ENCODE data around the gene GLO1.

GLO1 gene

DNA sequence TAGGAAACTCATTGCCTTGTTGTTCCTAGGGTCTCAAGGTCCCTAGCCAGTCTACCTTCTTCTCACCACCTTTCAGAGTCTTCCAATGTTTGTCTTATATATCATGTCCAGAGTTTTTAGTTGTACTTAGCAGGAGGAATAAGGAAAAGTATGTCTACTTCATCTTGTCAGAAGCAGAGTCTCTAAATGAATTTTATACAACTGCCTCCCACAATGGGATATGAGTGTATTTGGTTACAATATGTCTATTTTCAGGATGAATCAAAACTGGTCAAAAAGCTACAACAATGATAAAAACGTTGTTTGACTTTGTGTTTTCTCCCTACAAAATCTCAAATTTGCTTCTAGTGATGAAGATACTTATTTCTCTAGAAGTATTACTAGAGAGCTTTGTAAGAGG is 7.0 kb downstream of the GLO1 start:
- TF ChIP-seq, protein P1, sequence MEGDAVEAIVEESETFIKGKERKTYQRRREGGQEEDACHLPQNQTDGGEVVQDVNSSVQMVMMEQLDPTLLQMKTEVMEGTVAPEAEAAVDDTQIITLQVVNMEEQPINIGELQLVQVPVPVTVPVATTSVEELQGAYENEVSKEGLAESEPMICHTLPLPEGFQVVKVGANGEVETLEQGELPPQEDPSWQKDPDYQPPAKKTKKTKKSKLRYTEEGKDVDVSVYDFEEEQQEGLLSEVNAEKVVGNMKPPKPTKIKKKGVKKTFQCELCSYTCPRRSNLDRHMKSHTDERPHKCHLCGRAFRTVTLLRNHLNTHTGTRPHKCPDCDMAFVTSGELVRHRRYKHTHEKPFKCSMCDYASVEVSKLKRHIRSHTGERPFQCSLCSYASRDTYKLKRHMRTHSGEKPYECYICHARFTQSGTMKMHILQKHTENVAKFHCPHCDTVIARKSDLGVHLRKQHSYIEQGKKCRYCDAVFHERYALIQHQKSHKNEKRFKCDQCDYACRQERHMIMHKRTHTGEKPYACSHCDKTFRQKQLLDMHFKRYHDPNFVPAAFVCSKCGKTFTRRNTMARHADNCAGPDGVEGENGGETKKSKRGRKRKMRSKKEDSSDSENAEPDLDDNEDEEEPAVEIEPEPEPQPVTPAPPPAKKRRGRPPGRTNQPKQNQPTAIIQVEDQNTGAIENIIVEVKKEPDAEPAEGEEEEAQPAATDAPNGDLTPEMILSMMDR (IDR thresholded peaks at IDR 0.05), result no peak
- Histone ChIP-seq H3K4me1 (ENCODE audit: control insufficient read depth in 1 of 2, insufficient read depth in 1 of 2, low read depth in 1 of 2, low read length in 1 of 2) (no peaks in the 10 kb centered on the region), H3K36me3 (no peaks in the 10 kb centered on the region), H3K4me3 (ENCODE audit: low read depth in 1 of 2, low read length in 1 of 2) (no peak overlapping the region), H3K27ac (no peak overlapping the region), H3K27me3 (no peaks in the 10 kb centered on the region), H3K9me3 (no peaks in the 10 kb centered on the region)

DNA sequence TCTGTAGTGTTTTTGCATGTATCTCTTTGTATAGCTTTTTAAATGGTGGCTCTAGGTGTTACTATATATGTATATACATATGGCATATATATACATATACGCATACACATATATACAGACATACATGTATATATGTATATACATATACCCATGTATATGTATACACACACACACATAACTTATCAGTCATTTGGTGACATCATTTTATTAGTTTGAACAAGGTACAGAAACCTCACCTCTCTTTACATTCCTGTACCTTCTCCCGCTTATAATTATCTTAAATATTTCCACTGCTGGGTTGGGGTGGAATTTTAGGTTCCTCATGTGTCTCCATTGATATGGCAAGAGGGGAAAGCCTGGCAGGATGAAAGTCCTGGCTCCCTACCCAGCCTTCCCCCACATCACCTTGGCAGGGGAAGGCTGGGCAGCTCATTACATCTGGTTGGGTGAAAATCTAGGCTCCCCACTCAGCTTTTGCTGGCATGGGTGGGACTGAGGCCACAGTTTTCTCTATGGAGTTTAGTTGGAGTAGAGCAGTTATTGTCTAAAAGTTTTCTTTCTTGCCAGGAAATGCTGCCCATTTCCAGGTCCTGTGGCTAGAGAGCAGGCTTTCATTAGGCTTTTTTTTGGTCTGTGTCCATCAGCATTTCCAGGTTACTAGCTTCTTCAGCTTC is 7.6 kb downstream of the GLO1 start:
- H3K27ac ChIP-seq, result no peak overlapping the region
- H3K27me3 ChIP-seq, result no peaks in the 10 kb centered on the region

DNA sequence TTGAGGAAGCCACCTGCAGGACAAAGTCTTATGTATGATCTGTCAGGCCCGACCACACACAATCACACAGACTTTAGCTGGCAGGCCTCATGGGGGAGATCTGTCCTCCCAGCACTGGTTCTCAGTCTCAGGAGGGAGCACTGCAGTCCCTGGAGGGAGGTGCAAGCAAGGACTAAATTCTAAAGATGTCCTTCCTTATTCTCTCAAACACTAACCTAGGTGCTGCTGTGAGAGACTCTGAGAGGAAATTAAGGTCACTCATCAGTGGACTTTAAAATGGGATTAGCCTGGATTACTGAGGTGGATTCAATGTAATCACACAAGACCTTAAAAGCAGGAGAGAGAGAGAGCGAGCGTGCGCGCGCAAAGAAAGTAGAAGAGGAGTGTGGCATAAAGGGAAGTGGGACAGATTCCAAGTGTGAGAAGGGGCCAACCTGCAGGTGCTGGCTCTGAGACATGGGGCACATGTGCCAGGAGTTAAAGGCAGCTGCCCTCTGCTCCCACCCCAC is 14.3 kb downstream of the GLO1 start:
- Histone ChIP-seq H3K27ac (no peak overlapping the region), H3K9me3 (no peaks in the 10 kb centered on the region), H3K4me3 (ENCODE audit: low read depth in 1 of 2, low read length in 1 of 2) (no peak overlapping the region), H3K4me1 (ENCODE audit: control insufficient read depth in 1 of 2, insufficient read depth in 1 of 2, low read depth in 1 of 2, low read length in 1 of 2) (no peaks in the 10 kb centered on the region), H3K36me3 (peaks cover under 1% of the 10 kb centered on the region), H3K27me3 (no peaks in the 10 kb centered on the region)
- TF ChIP-seq, protein P1 (IDR thresholded peaks at IDR 0.05), result no peak

More for the DNA sequence above, 7.6 kb downstream of the GLO1 start:
- Histone ChIP-seq H3K36me3 (no peaks in the 10 kb centered on the region), H3K9me3 (no peaks in the 10 kb centered on the region), H3K4me1 (ENCODE audit: control insufficient read depth in 1 of 2, insufficient read depth in 1 of 2, low read depth in 1 of 2, low read length in 1 of 2) (no peaks in the 10 kb centered on the region), H3K4me3 (ENCODE audit: low read depth in 1 of 2, low read length in 1 of 2) (no peak overlapping the region)
- TF ChIP-seq, protein P1 (IDR thresholded peaks at IDR 0.05), result no peak

DNA sequence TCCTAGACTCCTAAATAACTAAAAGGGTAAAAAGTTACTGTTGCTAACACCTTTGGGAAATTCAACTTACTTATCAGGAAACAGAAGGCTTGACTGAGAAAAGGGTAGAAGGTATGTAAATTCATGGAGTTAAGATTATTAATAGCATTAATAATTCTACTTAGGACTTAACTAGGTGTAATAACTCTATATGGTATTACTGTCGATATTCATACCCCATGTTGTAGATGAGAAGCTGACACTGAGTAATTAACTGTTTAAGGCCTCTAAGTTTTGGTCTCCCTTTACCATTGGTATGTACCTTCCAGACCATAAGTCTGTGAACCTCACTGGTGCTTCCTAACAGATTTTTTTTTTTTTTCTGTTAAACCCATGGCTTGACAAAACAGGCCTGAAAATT is 15.4 kb downstream of the GLO1 start:
- no peak overlapping the region for H3K27ac ChIP-seq
- no peaks in the 10 kb centered on the region for H3K4me1 ChIP-seq (ENCODE audit: control insufficient read depth in 1 of 2, insufficient read depth in 1 of 2, low read depth in 1 of 2, low read length in 1 of 2)
- H3K9me3 ChIP-seq, result no peaks in the 10 kb centered on the region
- no peaks in the 10 kb centered on the region for H3K27me3 ChIP-seq
- peaks cover 4% of the 10 kb centered on the region for H3K36me3 ChIP-seq
- no peak overlapping the region for H3K4me3 ChIP-seq (ENCODE audit: low read depth in 1 of 2, low read length in 1 of 2)
- TF ChIP-seq, protein P1 (IDR thresholded peaks at IDR 0.05), result no peak

DNA sequence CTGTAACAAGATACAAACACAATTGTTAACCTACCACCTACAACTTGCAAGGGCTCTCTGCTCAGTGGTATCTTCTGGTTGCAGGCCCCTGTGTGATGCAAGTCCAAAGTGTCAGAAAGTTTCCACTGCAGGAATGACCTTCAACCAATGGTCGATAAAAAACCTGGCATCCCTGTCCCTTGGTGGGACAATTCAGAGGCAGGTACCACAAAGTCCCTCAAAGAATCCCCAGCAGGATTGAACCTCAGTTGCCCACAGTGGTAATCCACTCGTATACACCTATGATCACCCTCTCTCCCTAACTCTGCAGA is 15.9 kb downstream of the GLO1 start:
- TF ChIP-seq, protein P1 (IDR thresholded peaks at IDR 0.05), result no peak
- H3K4me1 ChIP-seq (ENCODE audit: control insufficient read depth in 1 of 2, insufficient read depth in 1 of 2, low read depth in 1 of 2, low read length in 1 of 2), result no peaks in the 10 kb centered on the region
- no peaks in the 10 kb centered on the region for H3K27me3 ChIP-seq
- no peaks in the 10 kb centered on the region for H3K9me3 ChIP-seq
- H3K36me3 ChIP-seq, result peaks cover 4% of the 10 kb centered on the region
- no peak overlapping the region for H3K27ac ChIP-seq
- H3K4me3 ChIP-seq (ENCODE audit: low read depth in 1 of 2, low read length in 1 of 2), result no peak overlapping the region

Measured in neutrophil (primary cell).